ENCODE results near the gene SNX9. TPM values are rescaled to one million over a fixed set of nuclear protein-coding genes. Genes with fewer than 3 reads are reported as not detected.
"Not testable (repeated sequence)": the region's sequence is repeated elsewhere in the genome, so short reads cannot be mapped to it uniquely, and the experiment has no call there.

Gene SNX9
- polyA plus RNA-seq, 1 donor (not counting 4 experiments of a cell fraction or from before 2014, with no cell fraction given): 37.8 TPM

GRCh38 chr6:157946865-157947532 lies 124.0 kb downstream of the SNX9 start:
- Histone ChIP-seq H3K9me3 (ENCODE audit: control insufficient read depth, low read depth, low read length) (no peaks in the 10 kb centered on the region), H3K27ac (ENCODE audit: control insufficient read depth, insufficient read depth, low read length) (no peak overlapping the region), H3K4me1 (ENCODE audit: control insufficient read depth, extremely low read depth, insufficient read depth, low read length) (no peaks in the 10 kb centered on the region), H3K4me2 (ENCODE audit: control insufficient read depth, extremely low read depth, insufficient read depth, low read depth, low read length) (no peak overlapping the region), H3K27me3 (ENCODE audit: control insufficient read depth, extremely low read depth, insufficient read depth, low read length) (no peaks in the 10 kb centered on the region), H3K9ac (ENCODE audit: control insufficient read depth, extremely low read depth, insufficient read depth, low read length) (no peak overlapping the region), H3K9me1 (ENCODE audit: control insufficient read depth, extremely low read depth, insufficient read depth, low read length) (no peaks in the 10 kb centered on the region), H3K36me3 (ENCODE audit: control insufficient read depth in 2 of 2, extremely low read depth in 1 of 2, insufficient read depth in 2 of 2, low read length in 2 of 2) (peaks cover 20 to 31% of the 10 kb centered on the region in 2 experiments), H3K79me2 (ENCODE audit: control insufficient read depth, insufficient read depth, low read length) (no peaks in the 10 kb centered on the region), H3K4me3 (ENCODE audit: control insufficient read depth in 2 of 3, extremely low read depth in 1 of 3, insufficient read depth in 2 of 3, low read depth in 1 of 3, low read length in 3 of 3) (no peak overlapping the region), H4K20me1 (ENCODE audit: control insufficient read depth, extremely low read depth, insufficient read depth, low read length) (no peaks in the 10 kb centered on the region), H2AFZ (ENCODE audit: control insufficient read depth, low read length) (no peak overlapping the region)
- TF ChIP-seq EZH2 (IDR thresholded peaks at IDR 0.05; ENCODE audit: low read length): no peak
- TF ChIP-seq, protein P1, sequence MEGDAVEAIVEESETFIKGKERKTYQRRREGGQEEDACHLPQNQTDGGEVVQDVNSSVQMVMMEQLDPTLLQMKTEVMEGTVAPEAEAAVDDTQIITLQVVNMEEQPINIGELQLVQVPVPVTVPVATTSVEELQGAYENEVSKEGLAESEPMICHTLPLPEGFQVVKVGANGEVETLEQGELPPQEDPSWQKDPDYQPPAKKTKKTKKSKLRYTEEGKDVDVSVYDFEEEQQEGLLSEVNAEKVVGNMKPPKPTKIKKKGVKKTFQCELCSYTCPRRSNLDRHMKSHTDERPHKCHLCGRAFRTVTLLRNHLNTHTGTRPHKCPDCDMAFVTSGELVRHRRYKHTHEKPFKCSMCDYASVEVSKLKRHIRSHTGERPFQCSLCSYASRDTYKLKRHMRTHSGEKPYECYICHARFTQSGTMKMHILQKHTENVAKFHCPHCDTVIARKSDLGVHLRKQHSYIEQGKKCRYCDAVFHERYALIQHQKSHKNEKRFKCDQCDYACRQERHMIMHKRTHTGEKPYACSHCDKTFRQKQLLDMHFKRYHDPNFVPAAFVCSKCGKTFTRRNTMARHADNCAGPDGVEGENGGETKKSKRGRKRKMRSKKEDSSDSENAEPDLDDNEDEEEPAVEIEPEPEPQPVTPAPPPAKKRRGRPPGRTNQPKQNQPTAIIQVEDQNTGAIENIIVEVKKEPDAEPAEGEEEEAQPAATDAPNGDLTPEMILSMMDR (optimal IDR thresholded peaks at IDR 0.05 in 1 of 3, IDR thresholded peaks at IDR 0.05 in 1 of 3, conservative IDR thresholded peaks at IDR 0.05 in 1 of 3; ENCODE audit: extremely low read depth in 1 of 3, insufficient read depth in 2 of 3, low read length in 3 of 3): peak; percentile 5 to 39 (median 10)
- DNase-seq (ENCODE audit: low read depth, low spot score): no peak
- dilution Hi-C loops (cut with MboI; ENCODE audit: extremely low pct_ligation_motif_present, low sequenced_read_pairs): no loop called here
- FAIRE-seq: no peak

GRCh38 chr6:157950899-157951298 lies 127.9 kb downstream of the SNX9 start:
- H3K27ac ChIP-seq (ENCODE audit: control insufficient read depth, insufficient read depth, low read length); H3K9ac ChIP-seq (ENCODE audit: control insufficient read depth, extremely low read depth, insufficient read depth, low read length); H2AFZ ChIP-seq (ENCODE audit: control insufficient read depth, low read length); H3K27me3 ChIP-seq (ENCODE audit: control insufficient read depth, extremely low read depth, insufficient read depth, low read length); H4K20me1 ChIP-seq (ENCODE audit: control insufficient read depth, extremely low read depth, insufficient read depth, low read length); H3K4me3 ChIP-seq (ENCODE audit: control insufficient read depth in 2 of 3, extremely low read depth in 1 of 3, insufficient read depth in 2 of 3, low read depth in 1 of 3, low read length in 3 of 3); H3K4me2 ChIP-seq (ENCODE audit: control insufficient read depth, extremely low read depth, insufficient read depth, low read depth, low read length); DNase-seq (ENCODE audit: low read depth, low spot score); FAIRE-seq; H3K9me1 ChIP-seq (ENCODE audit: control insufficient read depth, extremely low read depth, insufficient read depth, low read length); H3K79me2 ChIP-seq (ENCODE audit: control insufficient read depth, insufficient read depth, low read length); dilution Hi-C loops (cut with MboI; ENCODE audit: extremely low pct_ligation_motif_present, low sequenced_read_pairs); H3K36me3 ChIP-seq (ENCODE audit: control insufficient read depth in 2 of 2, extremely low read depth in 1 of 2, insufficient read depth in 2 of 2, low read length in 2 of 2); H3K9me3 ChIP-seq (ENCODE audit: control insufficient read depth, low read depth, low read length): not testable (repeated sequence)
- peaks cover 15% of the 10 kb centered on the region for H3K4me1 ChIP-seq (ENCODE audit: control insufficient read depth, extremely low read depth, insufficient read depth, low read length)

DNA sequence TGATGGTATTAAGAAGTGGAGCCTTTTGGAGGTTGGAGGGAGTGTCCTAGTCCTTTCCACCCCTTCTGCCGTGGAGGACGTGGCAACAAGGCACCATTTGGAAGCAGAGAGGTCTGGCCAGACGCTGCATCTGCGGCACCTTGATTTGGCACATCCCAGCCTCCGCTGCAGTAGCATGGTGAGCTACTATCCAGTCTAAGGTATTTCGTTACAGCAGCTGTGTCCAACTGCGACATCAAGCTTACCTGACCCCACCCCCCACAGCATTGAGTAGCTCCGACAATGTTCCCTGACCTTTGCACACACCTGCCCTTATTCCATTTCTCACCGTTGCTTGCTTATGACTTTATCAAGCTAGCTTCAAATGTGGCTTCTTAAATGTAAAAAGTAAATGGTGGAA lies 128.8 kb downstream of the SNX9 start:
- no peaks in the 10 kb centered on the region for H3K27me3 ChIP-seq (ENCODE audit: control insufficient read depth, extremely low read depth, insufficient read depth, low read length)
- no peak overlapping the region for H3K4me2 ChIP-seq (ENCODE audit: control insufficient read depth, extremely low read depth, insufficient read depth, low read depth, low read length)
- no peak for DNase-seq (ENCODE audit: low read depth, low spot score)
- H4K20me1 ChIP-seq (ENCODE audit: control insufficient read depth, extremely low read depth, insufficient read depth, low read length): no peaks in the 10 kb centered on the region
- H3K4me1 ChIP-seq (ENCODE audit: control insufficient read depth, extremely low read depth, insufficient read depth, low read length): peaks cover 15% of the 10 kb centered on the region
- no peaks in the 10 kb centered on the region for H3K9me1 ChIP-seq (ENCODE audit: control insufficient read depth, extremely low read depth, insufficient read depth, low read length)
- no peaks in the 10 kb centered on the region for H3K79me2 ChIP-seq (ENCODE audit: control insufficient read depth, insufficient read depth, low read length)
- FAIRE-seq: no peak
- no peaks in the 10 kb centered on the region for H3K9me3 ChIP-seq (ENCODE audit: control insufficient read depth, low read depth, low read length)
- peaks cover 0 to under 1% of the 10 kb centered on the region in 2 experiments for H3K36me3 ChIP-seq (ENCODE audit: control insufficient read depth in 2 of 2, extremely low read depth in 1 of 2, insufficient read depth in 2 of 2, low read length in 2 of 2)
- H3K9ac ChIP-seq (ENCODE audit: control insufficient read depth, extremely low read depth, insufficient read depth, low read length): no peak overlapping the region
- no peak overlapping the region for H2AFZ ChIP-seq (ENCODE audit: control insufficient read depth, low read length)
- no peak overlapping the region for H3K4me3 ChIP-seq (ENCODE audit: control insufficient read depth in 2 of 3, extremely low read depth in 1 of 3, insufficient read depth in 2 of 3, low read depth in 1 of 3, low read length in 3 of 3)
- no peak overlapping the region for H3K27ac ChIP-seq (ENCODE audit: control insufficient read depth, insufficient read depth, low read length)
- TF ChIP-seq, protein P1 (optimal IDR thresholded peaks at IDR 0.05 in 1 of 3, IDR thresholded peaks at IDR 0.05 in 1 of 3, conservative IDR thresholded peaks at IDR 0.05 in 1 of 3; ENCODE audit: extremely low read depth in 1 of 3, insufficient read depth in 2 of 3, low read length in 3 of 3): no peak
- TF ChIP-seq EZH2 (IDR thresholded peaks at IDR 0.05; ENCODE audit: low read length): no peak
- dilution Hi-C loops (cut with MboI; ENCODE audit: extremely low pct_ligation_motif_present, low sequenced_read_pairs): no loop called here
